HepG2 (cell line): Measurements from ENCODE around the gene DENND4C. TPM values are rescaled to one million over a fixed set of nuclear protein-coding genes. Genes with fewer than 3 reads are reported as not detected.

Experiments
- FIP1L1 ChIP-seq: fragments of 200-400 bp; formaldehyde crosslinking; IDR thresholded peaks from 2 replicates; pipeline ENCODE4 v1.6.1; 2018; ENCODE audit warnings: low read depth, mild to moderate bottlenecking, low read length, moderate library complexity, borderline replicate concordance; ENCODE audit not compliant: insufficient read depth
- HIVEP1 ChIP-seq: sonication (generic); formaldehyde crosslinking; IDR thresholded peaks from 2 replicates; pipeline ENCODE4 v1.4.0; 2020; ENCODE audit warnings: mild to moderate bottlenecking, missing genetic modification reagents
- HNF1A ChIP-seq, 2 experiments: sonication (generic) in 1 of 2; formaldehyde crosslinking in 1 of 2; IDR thresholded peaks; 2 replicates each; pipeline versions ENCODE4 v1.4.0 to v1.6.1; 2016 to 2020; ENCODE audit warnings: borderline replicate concordance in 1 of 2, low read depth in 1 of 2, mild to moderate bottlenecking in 1 of 2, missing genetic modification reagents in 1 of 2
- ISL2 ChIP-seq: sonication (generic); formaldehyde crosslinking; IDR thresholded peaks from 2 replicates; pipeline ENCODE4 v1.5.0; 2020; ENCODE audit warnings: missing genetic modification reagents
- NCOR1 ChIP-seq: fragments of 200-600 bp; sonication (generic); IDR thresholded peaks from 2 replicates; pipeline ENCODE4 v1.7.0; 2017; ENCODE audit warnings: antibody characterized with exemption, low read length, borderline replicate concordance
- SAP130 ChIP-seq: IDR thresholded peaks from 2 replicates; pipeline ENCODE4 v1.6.1; 2016; ENCODE audit warnings: low read depth
- TOE1 ChIP-seq: sonication (generic); formaldehyde crosslinking; IDR thresholded peaks from 2 replicates; pipeline ENCODE4 v1.4.0; 2020; ENCODE audit warnings: mild to moderate bottlenecking, missing genetic modification reagents
- ZNF136 ChIP-seq: sonication (generic); formaldehyde crosslinking; IDR thresholded peaks from 2 replicates; pipeline ENCODE4 v1.8.1; 2022; ENCODE audit warnings: low read depth, mild to moderate bottlenecking, moderate library complexity, missing genetic modification reagents
- ZNF253 ChIP-seq: sonication (generic); formaldehyde crosslinking; IDR thresholded peaks from 2 replicates; pipeline ENCODE4 v1.8.0; 2022; ENCODE audit warnings: mild to moderate bottlenecking, missing genetic modification reagents, borderline replicate concordance
- ZNF672 ChIP-seq: sonication (generic); formaldehyde crosslinking; IDR thresholded peaks from 2 replicates; pipeline ENCODE4 v1.8.1; 2022; ENCODE audit warnings: missing genetic modification reagents
- ZNF746 ChIP-seq: sonication (generic); formaldehyde crosslinking; IDR thresholded peaks from 2 replicates; pipeline ENCODE4 v1.8.0; 2022; ENCODE audit warnings: mild to moderate bottlenecking, missing genetic modification reagents
- ZSCAN30 ChIP-seq: sonication (generic); formaldehyde crosslinking; IDR thresholded peaks from 2 replicates; pipeline ENCODE4 v1.5.0; 2020; ENCODE audit warnings: mild to moderate bottlenecking, missing genetic modification reagents
- polyA plus RNA-seq, 8 experiments: library from polyadenylated mRNA; depleted of rRNA in 3 of 8; stranded (reverse) in 7 of 8; unstranded in 1 of 8; fragments of >200 nt; fragmentation: Illumina TruSeq in 4 of 8; extraction: Trizol in 4 of 8; gene quantifications; 2 replicates each; pipeline versions ENCODE4 v1.2.1 to v1.2.3, GENCODE V29; 2011 to 2016; ENCODE audit warnings: low read depth in 4 of 8, missing spikeins in 1 of 8, mixed read lengths in 1 of 8; ENCODE audit not compliant: insufficient read depth in 1 of 8
- total RNA-seq, 5 experiments: library from RNA; depleted of rRNA; stranded (reverse); fragments of >200 nt; fragmentation: Illumina TruSeq; extraction: Trizol; gene quantifications; 2 replicates each; pipeline ENCODE4 v1.2.3, GENCODE V29; 2016; ENCODE audit warnings: low read depth in 1 of 5

The DENND4C gene
- total and polyA plus RNA-seq, 2 of the 13 experiments (the other 11 are each of a cell fraction or from before 2014, with no cell fraction given): 19.1 to 27.2 TPM

GRCh38 chr9:19231126-19231903, 822 bp downstream of the DENND4C start (continued):
- TF ChIP-seq HNF1A (IDR thresholded peaks at IDR 0.05; ENCODE audit: low read depth) (no peak), HNF1A (CRISPR knock-in tag; IDR thresholded peaks at IDR 0.05; ENCODE audit: borderline replicate concordance) (no peak), ZNF253 (CRISPR knock-in tag) (0 out of 2 replicates have a peak, but pooled peaks have one; percentile 3), FIP1L1 (no peak), ZNF746 (0 out of 2 replicates have a peak, but pooled peaks have one; percentile 35), TOE1 (no peak), NCOR1 (no peak), HIVEP1 (0 out of 2 replicates have a peak, but pooled peaks have one; percentile 21), ZNF672 (CRISPR knock-in tag) (no peak), ZSCAN30 (CRISPR knock-in tag) (no peak; the same call in 1 of the 2 replicates), SAP130 (CRISPR knock-in tag) (peak; percentile 27; the same call in 1 of the 2 replicates), ISL2 (CRISPR knock-in tag) (no peak), ZNF136 (0 out of 2 replicates have a peak, but pooled peaks have one; percentile 39)
